HG02840 (cell line): ENCODE results near the gene SCN2A.

Source experiments
- ATAC-seq: cut with Tn5 transposase; IDR thresholded peaks from one replicate; pipeline ENCODE4 v1.9.1; 2021; ENCODE audit warnings: mild to moderate bottlenecking, moderate library complexity, moderate number of reproducible peaks; ENCODE audit not compliant: unreplicated experiment, low FRiP score

Gene SCN2A

GRCh38 chr2:165406173-165406572 lies 167.0 kb downstream of the SCN2A start:
- ATAC-seq = no peak

GRCh38 chr2:165407466-165407865 lies 168.3 kb downstream of the SCN2A start:
- no peak for ATAC-seq

- no peak for ATAC-seq
Observed at GRCh38 chr2:165408186-165408585, 169.0 kb downstream of the SCN2A start.

GRCh38 chr2:165410276-165410675 lies 171.1 kb downstream of the SCN2A start:
- no peak for ATAC-seq

GRCh38 chr2:165414187-165414586 lies 175.0 kb downstream of the SCN2A start:
- ATAC-seq = no peak

- no peak for ATAC-seq
Observed at GRCh38 chr2:165417009-165417408, 177.8 kb downstream of the SCN2A start.

GRCh38 chr2:165420231-165420630 lies 181.0 kb downstream of the SCN2A start:
- no peak for ATAC-seq

- ATAC-seq = no peak
Observed at GRCh38 chr2:165423081-165423480, 183.9 kb downstream of the SCN2A start.

- no peak for ATAC-seq
Observed at GRCh38 chr2:165425556-165425955, 186.3 kb downstream of the SCN2A start.

GRCh38 chr2:165427686-165428085 lies 188.5 kb downstream of the SCN2A start:
- no peak for ATAC-seq

GRCh38 chr2:165428926-165429325 lies 189.7 kb downstream of the SCN2A start:
- ATAC-seq = no peak

GRCh38 chr2:165431014-165431413 lies 191.8 kb downstream of the SCN2A start:
- no peak for ATAC-seq

- no peak for ATAC-seq
Observed at GRCh38 chr2:165432234-165432966, 193.2 kb downstream of the SCN2A start.

GRCh38 chr2:165434865-165435496 lies 195.8 kb downstream of the SCN2A start:
- ATAC-seq = no peak

- no peak for ATAC-seq
Observed at GRCh38 chr2:165435611-165436010, 196.4 kb downstream of the SCN2A start.

GRCh38 chr2:165436559-165436958 lies 197.3 kb downstream of the SCN2A start:
- no peak for ATAC-seq

GRCh38 chr2:165440367-165440766 lies 201.2 kb downstream of the SCN2A start:
- no peak for ATAC-seq
